B cell (primary cell): ENCODE data around the gene NCKAP5L.

ENCODE experiments used
- EZH2 ChIP-seq: IDR thresholded peaks from 2 replicates; pipeline ENCODE4 v1.6.1; 2012; ENCODE audit warnings: borderline replicate concordance, low read depth, mild to moderate bottlenecking, moderate library complexity, low read length; ENCODE audit not compliant: insufficient read depth, poor library complexity, severe bottlenecking
- TF ChIP-seq, protein P1 (sequence below): fragments of 200-600 bp; IDR thresholded peaks from one replicate; pipeline ENCODE4 v1.8.0; 2022; ENCODE audit warnings: antibody characterized with exemption, mild to moderate bottlenecking

- TF ChIP-seq, protein P1, sequence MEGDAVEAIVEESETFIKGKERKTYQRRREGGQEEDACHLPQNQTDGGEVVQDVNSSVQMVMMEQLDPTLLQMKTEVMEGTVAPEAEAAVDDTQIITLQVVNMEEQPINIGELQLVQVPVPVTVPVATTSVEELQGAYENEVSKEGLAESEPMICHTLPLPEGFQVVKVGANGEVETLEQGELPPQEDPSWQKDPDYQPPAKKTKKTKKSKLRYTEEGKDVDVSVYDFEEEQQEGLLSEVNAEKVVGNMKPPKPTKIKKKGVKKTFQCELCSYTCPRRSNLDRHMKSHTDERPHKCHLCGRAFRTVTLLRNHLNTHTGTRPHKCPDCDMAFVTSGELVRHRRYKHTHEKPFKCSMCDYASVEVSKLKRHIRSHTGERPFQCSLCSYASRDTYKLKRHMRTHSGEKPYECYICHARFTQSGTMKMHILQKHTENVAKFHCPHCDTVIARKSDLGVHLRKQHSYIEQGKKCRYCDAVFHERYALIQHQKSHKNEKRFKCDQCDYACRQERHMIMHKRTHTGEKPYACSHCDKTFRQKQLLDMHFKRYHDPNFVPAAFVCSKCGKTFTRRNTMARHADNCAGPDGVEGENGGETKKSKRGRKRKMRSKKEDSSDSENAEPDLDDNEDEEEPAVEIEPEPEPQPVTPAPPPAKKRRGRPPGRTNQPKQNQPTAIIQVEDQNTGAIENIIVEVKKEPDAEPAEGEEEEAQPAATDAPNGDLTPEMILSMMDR, result no peak
- no peak for TF ChIP-seq EZH2
These were observed 41.0 kb upstream of the NCKAP5L start for GRCh38 chr12:49868952-49869815.
